ENCODE measurements around the gene CCNG1.

CCNG1 gene

DNA sequence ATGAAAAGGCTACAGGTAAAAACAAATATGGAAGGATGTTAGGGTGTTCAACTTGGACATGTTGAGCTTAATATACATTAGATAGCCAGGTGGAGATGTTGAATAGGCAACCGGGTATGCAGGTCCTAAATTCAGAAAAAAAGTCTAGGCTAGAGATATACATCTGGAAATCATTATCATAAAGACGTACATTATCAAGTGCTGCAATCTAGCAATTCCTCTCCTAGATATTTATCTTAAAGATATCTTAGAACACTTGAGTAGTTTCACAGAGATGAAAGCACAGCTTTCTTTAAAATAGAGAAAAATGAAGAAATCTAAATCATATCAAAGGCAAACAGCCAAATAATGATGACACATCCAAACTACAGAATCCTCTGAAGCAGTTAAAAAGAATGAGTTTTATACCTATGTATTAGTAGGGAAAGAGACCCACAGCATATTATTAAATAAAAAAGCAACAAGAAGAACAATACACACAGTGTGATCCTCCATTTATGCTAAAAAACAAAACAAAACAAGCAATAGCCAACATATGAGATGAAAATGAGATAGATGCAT is 18.7 kb downstream of the CCNG1 start:
- no peak overlapping the region for H3K4me3 ChIP-seq (replicated peaks; ENCODE audit: low read depth, low read length)
- DNase-seq (ENCODE audit: extremely low read depth, low read depth), result no peak
- TF ChIP-seq, protein P1, sequence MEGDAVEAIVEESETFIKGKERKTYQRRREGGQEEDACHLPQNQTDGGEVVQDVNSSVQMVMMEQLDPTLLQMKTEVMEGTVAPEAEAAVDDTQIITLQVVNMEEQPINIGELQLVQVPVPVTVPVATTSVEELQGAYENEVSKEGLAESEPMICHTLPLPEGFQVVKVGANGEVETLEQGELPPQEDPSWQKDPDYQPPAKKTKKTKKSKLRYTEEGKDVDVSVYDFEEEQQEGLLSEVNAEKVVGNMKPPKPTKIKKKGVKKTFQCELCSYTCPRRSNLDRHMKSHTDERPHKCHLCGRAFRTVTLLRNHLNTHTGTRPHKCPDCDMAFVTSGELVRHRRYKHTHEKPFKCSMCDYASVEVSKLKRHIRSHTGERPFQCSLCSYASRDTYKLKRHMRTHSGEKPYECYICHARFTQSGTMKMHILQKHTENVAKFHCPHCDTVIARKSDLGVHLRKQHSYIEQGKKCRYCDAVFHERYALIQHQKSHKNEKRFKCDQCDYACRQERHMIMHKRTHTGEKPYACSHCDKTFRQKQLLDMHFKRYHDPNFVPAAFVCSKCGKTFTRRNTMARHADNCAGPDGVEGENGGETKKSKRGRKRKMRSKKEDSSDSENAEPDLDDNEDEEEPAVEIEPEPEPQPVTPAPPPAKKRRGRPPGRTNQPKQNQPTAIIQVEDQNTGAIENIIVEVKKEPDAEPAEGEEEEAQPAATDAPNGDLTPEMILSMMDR (IDR thresholded peaks at IDR 0.05; ENCODE audit: low read depth, low read length, missing control alignments), result no peak

DNA sequence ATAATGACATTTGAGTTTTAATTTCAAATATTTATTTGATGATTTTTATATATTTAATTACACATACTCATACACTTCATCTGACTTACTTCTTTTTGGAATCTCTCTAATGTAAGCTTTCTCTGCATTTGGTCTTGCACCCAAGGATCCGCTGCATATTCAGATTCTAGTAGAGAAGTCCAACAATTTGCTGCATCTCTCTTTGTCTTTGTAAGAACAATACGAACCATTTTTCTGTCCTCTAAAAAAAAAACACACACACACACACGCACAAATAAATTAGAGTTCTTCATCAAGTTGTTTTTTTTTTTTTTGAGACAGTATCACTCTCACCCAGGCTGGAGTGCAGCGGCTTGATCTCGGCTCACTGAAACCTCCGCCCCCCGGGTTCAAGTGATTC is 19.4 kb downstream of the CCNG1 start:
- DNase-seq (ENCODE audit: extremely low read depth, low read depth), result no peak
- TF ChIP-seq, protein P1 (IDR thresholded peaks at IDR 0.05; ENCODE audit: low read depth, low read length, missing control alignments), result no peak
- H3K4me3 ChIP-seq (replicated peaks; ENCODE audit: low read depth, low read length), result no peak overlapping the region

DNA sequence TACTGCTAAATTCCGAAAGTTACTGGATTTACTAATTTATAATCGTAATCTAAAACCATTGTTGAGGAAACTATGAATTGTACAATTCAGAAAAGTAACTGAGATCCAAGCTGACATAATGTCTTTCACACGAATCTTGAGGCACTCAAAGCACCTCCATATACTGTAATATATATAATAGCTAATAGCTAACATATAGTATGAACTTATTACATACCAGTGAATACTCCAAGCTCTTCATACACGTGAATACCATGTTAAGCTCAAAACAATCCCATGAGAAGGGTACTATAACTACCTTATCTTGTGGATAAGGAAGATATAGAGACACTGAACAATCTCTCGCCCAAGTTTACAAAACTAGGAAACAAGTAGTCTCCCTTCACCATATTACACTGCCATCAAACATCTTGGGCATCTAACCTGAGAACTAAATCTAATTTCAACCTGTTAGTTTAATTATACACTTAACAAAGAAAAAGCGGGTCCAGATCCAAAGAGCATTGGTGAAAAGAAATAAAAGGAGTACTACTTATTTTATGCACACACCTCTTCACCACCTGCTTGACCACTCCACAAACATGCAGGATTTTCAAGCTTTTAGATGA is 21.5 kb downstream of the CCNG1 start:
- TF ChIP-seq, protein P1 (IDR thresholded peaks at IDR 0.05; ENCODE audit: low read depth, low read length, missing control alignments), result no peak

DNA sequence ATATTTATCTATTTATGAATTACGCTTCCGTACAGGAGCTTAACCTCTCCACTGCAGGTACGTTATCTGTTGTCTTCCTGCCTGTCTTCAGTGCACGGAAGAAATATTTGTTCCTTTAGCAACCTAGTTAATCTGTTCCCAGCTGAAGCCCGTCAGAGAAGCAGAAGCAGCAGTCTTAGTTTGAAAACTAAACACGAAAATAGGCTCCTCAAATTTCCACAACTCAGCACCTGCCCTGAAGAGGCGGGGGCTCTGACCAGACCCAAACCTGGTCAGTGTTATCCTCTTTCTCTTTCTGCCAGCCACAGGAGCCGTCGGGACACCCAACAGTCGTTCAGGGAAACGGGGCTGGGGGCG is 22.0 kb downstream of the CCNG1 start:
- no peak for DNase-seq (ENCODE audit: extremely low read depth, low read depth)
- peak overlapping the region; percentile 62 for H3K4me3 ChIP-seq (replicated peaks; ENCODE audit: low read depth, low read length)
- TF ChIP-seq, protein P1 (IDR thresholded peaks at IDR 0.05; ENCODE audit: low read depth, low read length, missing control alignments), result no peak

More for the DNA sequence above, 21.5 kb downstream of the CCNG1 start:
- peak overlapping the region; percentile 62 for H3K4me3 ChIP-seq (replicated peaks; ENCODE audit: low read depth, low read length)
- DNase-seq (ENCODE audit: extremely low read depth, low read depth), result no peak

DNA sequence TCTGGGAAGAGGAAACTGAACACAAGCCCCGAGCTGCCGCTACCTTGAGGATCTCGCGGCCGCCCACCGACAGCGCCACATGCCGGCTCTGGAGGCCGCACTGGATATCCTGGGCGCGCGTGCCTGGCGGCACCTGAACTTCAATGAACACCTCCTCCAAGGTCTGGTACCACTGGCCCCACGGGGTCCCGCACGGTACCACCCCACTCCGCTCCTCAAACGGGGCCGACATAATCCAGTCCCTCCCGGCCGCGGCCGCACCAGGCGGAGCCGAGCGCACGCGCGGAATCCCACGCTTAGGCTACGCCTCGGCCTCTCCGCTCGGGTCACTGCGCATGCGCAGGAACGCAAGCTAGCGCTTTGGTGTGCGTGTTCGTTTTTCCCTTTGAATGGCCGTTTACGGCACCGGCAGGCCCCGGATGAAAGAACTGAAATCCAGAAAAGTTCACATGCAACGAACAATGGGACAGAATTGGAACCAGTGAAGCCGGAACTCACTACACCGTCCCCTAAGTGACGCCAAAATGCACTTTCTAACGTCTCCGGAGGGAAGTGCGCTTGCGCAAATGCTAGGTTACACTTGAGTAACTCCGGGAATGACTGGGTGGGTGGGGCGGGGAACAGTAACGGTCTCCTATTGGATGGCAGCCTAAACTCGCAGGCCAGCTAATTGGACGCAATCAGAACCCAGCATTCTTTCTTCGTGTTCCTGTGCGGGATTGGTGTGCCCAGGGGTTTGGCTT is 22.6 kb downstream of the CCNG1 start, which contains the start of gene NUDCD2:
NUDCD2 (minus strand) TSS at position 284 of the 743 bp plus-strand sequence; CDS start at position 232, 52 bp downstream.
- TF ChIP-seq, protein P1 (IDR thresholded peaks at IDR 0.05; ENCODE audit: low read depth, low read length, missing control alignments), result no peak
- H3K4me3 ChIP-seq (replicated peaks; ENCODE audit: low read depth, low read length), result peak within 1 kb of the TSS; percentile 62
- DNase-seq (ENCODE audit: extremely low read depth, low read depth), result peak; percentile 99

DNA sequence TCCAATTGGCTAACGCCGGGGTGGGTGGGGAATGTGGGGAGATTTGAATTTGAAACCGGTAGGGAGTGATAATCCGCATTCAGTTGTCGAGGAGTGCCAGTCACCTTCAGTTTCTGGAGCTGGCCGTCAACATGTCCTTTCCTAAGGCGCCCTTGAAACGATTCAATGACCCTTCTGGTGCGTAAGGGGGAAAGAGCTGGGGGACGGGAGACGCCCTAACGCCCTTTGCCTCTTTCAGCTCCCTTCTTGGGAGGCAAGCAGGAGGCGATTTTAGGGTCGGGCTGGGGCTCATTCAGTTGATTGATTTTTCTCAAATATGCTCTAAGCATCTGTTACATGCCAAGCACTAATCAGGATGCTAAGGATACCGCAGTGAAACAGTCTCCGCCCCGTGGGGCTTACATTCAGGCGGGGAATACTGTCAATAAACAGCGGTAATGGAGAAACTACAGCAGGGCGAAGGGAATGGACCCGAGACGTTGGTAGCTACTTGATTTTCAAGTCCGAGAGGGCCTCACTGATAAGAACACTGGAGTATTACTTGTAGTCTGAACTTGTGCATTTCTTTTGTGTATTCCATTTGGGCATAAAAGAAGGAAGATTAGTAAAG is 23.3 kb downstream of the CCNG1 start, which contains the start of gene HMMR:
HMMR (plus strand) TSS at position 71 of the 610 bp plus-strand sequence; CDS start at position 132, 61 bp downstream.
- peak within 1 kb of the TSS; percentile 62 for H3K4me3 ChIP-seq (replicated peaks; ENCODE audit: low read depth, low read length)
- TF ChIP-seq, protein P1 (IDR thresholded peaks at IDR 0.05; ENCODE audit: low read depth, low read length, missing control alignments), result no peak
- no peak for DNase-seq (ENCODE audit: extremely low read depth, low read depth)
